Astrocyte of the hippocampus (primary cell): Measurements from ENCODE around the gene LBP.
"Not testable (repeated sequence)": the region's sequence is repeated elsewhere in the genome, so short reads cannot be mapped to it uniquely, and the experiment has no call there.

ENCODE experiments used
- DNase-seq: peaks from one replicate; pipeline ENCODE4 v3.0.0; 2011; ENCODE audit warnings: low read depth, low spot score

LBP gene, protein sequence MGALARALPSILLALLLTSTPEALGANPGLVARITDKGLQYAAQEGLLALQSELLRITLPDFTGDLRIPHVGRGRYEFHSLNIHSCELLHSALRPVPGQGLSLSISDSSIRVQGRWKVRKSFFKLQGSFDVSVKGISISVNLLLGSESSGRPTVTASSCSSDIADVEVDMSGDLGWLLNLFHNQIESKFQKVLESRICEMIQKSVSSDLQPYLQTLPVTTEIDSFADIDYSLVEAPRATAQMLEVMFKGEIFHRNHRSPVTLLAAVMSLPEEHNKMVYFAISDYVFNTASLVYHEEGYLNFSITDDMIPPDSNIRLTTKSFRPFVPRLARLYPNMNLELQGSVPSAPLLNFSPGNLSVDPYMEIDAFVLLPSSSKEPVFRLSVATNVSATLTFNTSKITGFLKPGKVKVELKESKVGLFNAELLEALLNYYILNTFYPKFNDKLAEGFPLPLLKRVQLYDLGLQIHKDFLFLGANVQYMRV

GRCh38 chr20:38346247-38346651, at the start of gene LBP:
Gene LBP, plus strand, starts transcription at chr20:38346482. Its CDS starts 35 bp downstream, at chr20:38346517.
- no peak for DNase-seq

GRCh38 chr20:38297916-38298674, 48.2 kb upstream of the LBP start:
- DNase-seq, result no peak

GRCh38 chr20:38298768-38299288, 47.5 kb upstream of the LBP start:
- peak; percentile 37 for DNase-seq

DNA sequence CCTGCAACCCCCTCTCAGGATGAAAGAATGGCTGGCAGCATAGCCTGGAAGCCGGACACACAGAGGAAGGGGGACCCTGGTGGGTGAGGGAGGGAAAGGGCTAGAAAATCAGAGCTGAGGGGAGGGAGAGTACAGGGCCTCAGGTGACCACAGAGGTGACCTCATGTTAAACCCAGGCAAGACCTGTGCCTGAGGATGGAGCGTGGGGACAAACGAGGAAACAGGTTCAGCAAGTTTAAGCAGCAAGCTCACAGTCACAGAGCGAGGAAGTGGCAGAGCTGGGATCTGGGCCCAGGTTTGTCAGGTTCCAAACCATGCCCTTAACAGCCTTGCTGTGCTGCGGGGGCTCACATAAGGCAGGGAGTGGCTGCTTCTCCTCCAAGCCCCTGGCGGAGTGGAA, 46.3 kb upstream of the LBP start:
- DNase-seq, result no peak

DNA sequence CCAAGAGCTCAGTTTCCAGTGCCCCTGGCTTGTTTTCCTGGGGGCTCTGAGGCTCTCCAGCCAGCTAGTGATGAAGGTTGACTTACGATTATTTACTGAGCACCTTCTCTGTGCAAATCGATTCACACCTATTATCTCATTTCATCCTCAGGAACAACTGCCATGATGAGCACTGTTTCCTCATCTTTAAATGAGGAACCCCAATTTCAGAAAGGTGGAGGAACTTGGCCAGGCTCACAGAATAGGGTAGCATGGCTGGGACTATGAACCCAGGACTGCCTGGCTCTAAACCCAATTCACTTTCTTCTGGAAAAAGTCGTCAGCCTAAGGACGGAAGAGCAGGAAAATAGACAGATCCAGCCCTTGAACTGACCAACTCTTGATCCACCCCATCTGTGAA, 45.8 kb upstream of the LBP start:
- DNase-seq, result no peak

DNA sequence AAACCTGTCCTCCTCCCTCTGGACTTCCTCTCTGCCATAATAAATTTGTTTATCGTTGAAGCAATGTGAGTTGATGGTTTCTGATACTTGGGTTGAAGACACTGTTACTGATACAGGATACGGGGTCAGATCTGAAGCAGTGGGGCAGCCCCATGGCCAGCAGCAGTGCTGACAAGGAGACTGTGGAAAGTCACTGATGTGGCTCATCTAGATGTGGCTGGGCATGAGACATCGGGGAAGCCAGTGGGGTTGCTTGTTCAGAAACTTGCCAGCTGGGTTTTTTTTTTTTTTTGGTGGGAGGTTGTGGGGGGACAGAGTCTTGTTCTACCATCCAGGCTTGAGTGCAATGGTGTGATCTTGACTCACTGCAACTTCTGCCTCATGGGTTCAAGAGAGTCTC, 45.0 kb upstream of the LBP start:
- DNase-seq, result no peak

DNA sequence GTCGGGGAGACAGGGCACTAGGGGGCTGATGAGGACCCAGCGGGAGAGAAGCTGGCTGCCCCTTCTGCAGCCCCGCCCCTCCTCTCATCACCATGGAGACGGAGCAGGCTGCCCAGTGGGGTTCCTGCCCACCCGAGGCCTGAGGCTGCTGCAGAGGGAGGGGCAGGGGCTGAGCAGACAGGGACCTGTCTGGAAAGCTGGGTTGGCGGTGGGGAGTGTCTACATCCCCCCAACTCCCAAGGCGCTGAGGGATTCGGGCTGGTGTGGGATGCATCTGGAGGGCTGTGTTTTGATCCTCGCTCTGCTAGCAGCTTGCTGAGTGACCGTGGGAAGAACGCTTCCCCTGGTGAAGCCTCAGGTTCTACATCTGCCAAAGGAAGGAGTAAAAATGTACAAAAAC, 43.5 kb upstream of the LBP start:
- no peak for DNase-seq

GRCh38 chr20:38303908-38304379, 42.3 kb upstream of the LBP start, which contains the start of gene BPI:
Gene BPI, plus strand, starts transcription at chr20:38304156. Its CDS starts 68 bp downstream, at chr20:38304224.
- peak; percentile 39 for DNase-seq

- DNase-seq, result peak; percentile 22
Observed at GRCh38 chr20:38304845-38305447, 41.3 kb upstream of the LBP start.

DNA sequence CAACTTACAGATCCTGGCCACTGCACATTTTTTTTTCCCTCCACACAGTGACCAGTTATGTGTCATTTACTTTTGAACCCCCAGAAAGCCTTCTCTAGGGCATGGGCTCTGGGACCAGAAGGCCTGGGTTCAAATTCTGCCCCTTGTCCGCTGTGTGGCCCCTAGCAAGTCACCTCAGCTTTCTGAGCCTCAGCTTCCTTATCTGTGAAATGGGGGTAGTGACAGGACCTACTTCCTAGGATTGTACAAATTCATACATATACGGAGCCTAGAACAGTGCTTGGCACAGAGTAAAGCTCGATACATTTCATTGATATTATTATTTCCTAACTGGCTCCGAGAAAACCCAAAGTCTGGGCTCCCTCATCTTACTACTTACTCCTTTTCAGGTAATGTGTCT, 40.7 kb upstream of the LBP start:
- DNase-seq, result no peak

DNA sequence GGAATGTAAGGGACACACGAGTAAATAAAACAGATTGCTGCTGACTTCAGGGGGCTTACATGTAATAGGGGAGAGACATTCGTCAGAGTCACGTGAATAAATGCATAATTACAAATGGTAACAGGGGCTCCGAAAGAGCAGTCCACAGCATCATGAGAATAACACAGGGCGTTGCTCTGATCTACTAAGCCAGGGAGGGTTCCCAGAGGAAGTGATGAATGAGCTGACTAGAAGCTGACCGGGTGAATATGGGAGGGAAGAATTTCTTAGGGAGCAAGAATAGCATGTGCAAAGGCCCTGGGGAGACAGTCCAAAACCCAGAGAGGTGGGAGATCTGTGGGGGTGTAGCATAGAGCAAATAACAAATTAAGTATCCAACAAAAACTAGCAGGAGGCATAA, 39.9 kb upstream of the LBP start:
- no peak for DNase-seq

- DNase-seq, result peak; percentile 43
Observed at GRCh38 chr20:38307371-38308046, 38.8 kb upstream of the LBP start.

- no peak for DNase-seq
Observed at GRCh38 chr20:38308047-38308438, 38.2 kb upstream of the LBP start.

DNA sequence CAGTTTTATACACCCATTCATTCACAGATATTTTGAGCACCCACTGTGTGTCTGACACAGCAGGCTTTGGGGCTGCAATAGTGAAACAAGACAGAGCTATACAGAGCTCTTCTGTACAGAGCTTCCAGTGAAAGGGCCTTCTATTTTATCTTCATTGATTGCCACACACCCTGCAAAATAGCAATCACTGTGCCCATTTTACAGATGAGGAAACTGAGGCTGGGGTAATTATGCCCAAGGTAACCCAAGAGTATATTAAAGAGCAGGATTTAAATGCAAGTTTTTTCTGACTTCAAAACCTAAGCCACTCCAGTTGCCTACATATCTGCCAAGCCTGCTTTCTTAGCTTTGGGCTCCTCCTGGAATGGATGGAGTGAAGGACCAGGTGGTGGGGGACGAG, 37.8 kb upstream of the LBP start:
- DNase-seq, result no peak

DNA sequence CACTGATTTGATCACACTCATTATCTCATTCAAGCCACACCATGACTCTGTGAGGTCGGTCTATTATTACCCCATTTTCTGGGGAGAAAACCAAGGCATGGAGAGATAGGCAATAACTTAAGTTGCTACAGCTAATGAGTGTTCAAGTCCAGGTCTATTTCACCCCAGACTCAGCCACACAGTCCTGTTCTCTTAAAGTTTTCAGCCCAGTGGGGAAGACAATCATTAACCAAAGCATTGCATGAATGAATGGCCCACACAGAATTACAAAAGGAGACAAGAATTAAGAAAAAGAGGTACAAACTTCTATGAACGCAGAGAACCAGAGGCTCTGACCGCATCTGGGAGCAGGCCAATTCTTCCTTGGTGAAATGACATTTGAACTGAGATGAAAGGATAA, 35.2 kb upstream of the LBP start:
- DNase-seq, result no peak

- no peak for DNase-seq
Observed at GRCh38 chr20:38311491-38311890, 34.8 kb upstream of the LBP start.

GRCh38 chr20:38313676-38314075, 32.6 kb upstream of the LBP start:
- no peak for DNase-seq

GRCh38 chr20:38314350-38314749, 31.9 kb upstream of the LBP start:
- DNase-seq, result not testable (repeated sequence)

DNA sequence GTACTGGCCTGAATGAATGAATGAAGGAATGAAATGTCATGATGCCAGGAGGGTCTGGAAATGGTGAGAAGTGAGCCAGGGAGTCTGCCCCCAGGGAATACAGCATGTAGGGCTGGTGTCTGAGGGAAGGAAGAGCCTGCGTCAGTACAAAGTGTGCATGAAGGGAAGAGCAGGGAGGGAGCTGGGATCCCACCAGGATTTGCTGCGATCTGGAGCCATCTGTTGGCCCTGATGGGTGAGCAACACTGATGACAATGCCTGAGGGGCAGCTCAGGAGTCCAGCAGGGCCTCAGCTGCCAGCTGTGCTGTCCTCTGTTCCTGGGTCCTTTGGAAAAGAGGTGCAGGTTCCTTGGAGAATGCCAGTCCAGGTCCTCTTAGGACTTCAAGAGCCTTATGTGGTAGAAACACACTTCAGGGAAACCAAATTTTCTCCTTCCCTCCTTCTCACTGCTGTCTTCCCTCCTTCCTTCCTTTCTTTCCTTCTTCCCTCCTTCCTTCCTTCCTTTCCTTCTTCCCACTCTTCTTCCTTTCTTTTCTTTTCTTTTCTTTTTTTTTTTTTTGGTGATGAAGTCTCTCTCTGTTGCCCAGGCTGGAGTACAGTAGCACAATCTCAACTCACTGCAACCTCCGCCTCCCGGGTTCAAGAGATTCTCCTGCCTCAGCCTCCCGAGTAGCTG, 30.9 kb upstream of the LBP start:
- peak; percentile 35 for DNase-seq

GRCh38 chr20:38316341-38316740, 29.9 kb upstream of the LBP start:
- no peak for DNase-seq

GRCh38 chr20:38317422-38317821, 28.9 kb upstream of the LBP start:
- DNase-seq, result no peak
